H9 (cell line): ENCODE data around the gene TENM4. TPM values are rescaled to one million over a fixed set of nuclear protein-coding genes. Genes with fewer than 3 reads are reported as not detected.

ENCODE experiments used
- DNase-seq: peaks from one replicate; pipeline ENCODE4 v3.0.0-alpha.2; 2017
- H2AFZ ChIP-seq: one replicate; pipeline ENCODE4 v1.6.1; 2013; ENCODE audit warnings: mild to moderate bottlenecking, low read length, control low read depth, moderate library complexity
- H2AK5ac ChIP-seq: 2 replicates; pipeline ENCODE4 v1.6.1; 2013; ENCODE audit warnings: low read length, control low read depth, mixed read lengths; ENCODE audit not compliant: insufficient read length
- H2BK120ac ChIP-seq: one replicate; pipeline ENCODE4 v1.6.1; 2013; ENCODE audit warnings: low read depth, mild to moderate bottlenecking, low read length, control low read depth, inconsistent platforms; ENCODE audit not compliant: poor library complexity, severe bottlenecking
- H2BK12ac ChIP-seq: 2 replicates; pipeline ENCODE4 v1.6.1; 2013; ENCODE audit warnings: low read length, control low read depth, mixed read lengths, low read depth; ENCODE audit not compliant: insufficient read length
- H2BK15ac ChIP-seq: 2 replicates; pipeline ENCODE4 v1.6.1; 2013; ENCODE audit warnings: low read depth, low read length, control low read depth
- H2BK20ac ChIP-seq: one replicate; pipeline ENCODE4 v1.6.1; 2013; ENCODE audit warnings: low read depth, mild to moderate bottlenecking, low read length, control low read depth, inconsistent platforms; ENCODE audit not compliant: poor library complexity, severe bottlenecking
- H2BK5ac ChIP-seq: 2 replicates; pipeline ENCODE4 v1.6.1; 2013; ENCODE audit warnings: low read length, control low read depth, mixed read lengths; ENCODE audit not compliant: insufficient read length
- H3K14ac ChIP-seq: 2 replicates; pipeline ENCODE4 v1.6.1; 2013; ENCODE audit warnings: low read length, control low read depth; ENCODE audit not compliant: insufficient read depth
- H3K18ac ChIP-seq: 2 replicates; pipeline ENCODE4 v1.6.1; 2013; ENCODE audit warnings: low read depth, mild to moderate bottlenecking, mixed read lengths, low read length, control low read depth; ENCODE audit not compliant: insufficient read length
- H3K23ac ChIP-seq: 2 replicates; pipeline ENCODE4 v1.6.1; 2013; ENCODE audit warnings: low read length, control low read depth, mixed read lengths, low read depth; ENCODE audit not compliant: insufficient read length
- H3K23me2 ChIP-seq: 2 replicates; pipeline ENCODE4 v1.6.1; 2013; ENCODE audit warnings: low read depth, mild to moderate bottlenecking, mixed read lengths, low read length, control low read depth; ENCODE audit not compliant: insufficient read length, poor library complexity, severe bottlenecking
- H3K27ac ChIP-seq: 2 replicates; pipeline ENCODE4 v1.5.1; 2013; ENCODE audit warnings: low read length, control low read depth, mixed read lengths, low read depth; ENCODE audit not compliant: insufficient read length
- H3K27me3 ChIP-seq: 2 replicates; pipeline ENCODE4 v1.6.1; 2013; ENCODE audit warnings: low read length, control low read depth, inconsistent platforms; ENCODE audit not compliant: insufficient read depth
- H3K4ac ChIP-seq: 2 replicates; pipeline ENCODE4 v1.6.1; 2013; ENCODE audit warnings: low read depth, mild to moderate bottlenecking, control low read depth, inconsistent platforms, low read length, moderate library complexity
- H3K4me1 ChIP-seq: 2 replicates; pipeline ENCODE4 v1.6.1; 2013; ENCODE audit warnings: low read length, control low read depth, inconsistent platforms; ENCODE audit not compliant: insufficient read depth
- H3K4me2 ChIP-seq: 2 replicates; pipeline ENCODE4 v1.6.1; 2013; ENCODE audit warnings: low read length, control low read depth, mixed read lengths; ENCODE audit not compliant: insufficient read length, insufficient read depth
- H3K56ac ChIP-seq: 2 replicates; pipeline ENCODE4 v1.6.1; 2013; ENCODE audit warnings: low read depth, mild to moderate bottlenecking, mixed read lengths, low read length, control low read depth; ENCODE audit not compliant: insufficient read length
- H3K79me1 ChIP-seq: 2 replicates; pipeline ENCODE4 v1.6.1; 2013; ENCODE audit warnings: low read depth, mild to moderate bottlenecking, moderate library complexity, low read length, control low read depth, inconsistent platforms; ENCODE audit not compliant: insufficient read depth, poor library complexity, severe bottlenecking
- H3K79me2 ChIP-seq: 2 replicates; pipeline ENCODE4 v1.6.1; 2013; ENCODE audit warnings: low read length, control low read depth, inconsistent platforms; ENCODE audit not compliant: insufficient read depth
- H3K9ac ChIP-seq: 2 replicates; pipeline ENCODE4 v1.6.1; 2013; ENCODE audit warnings: low read length, control low read depth, mixed read lengths; ENCODE audit not compliant: insufficient read length; ENCODE audit errors: extremely low read depth
- H3K9me3 ChIP-seq: one replicate; pipeline ENCODE4 v1.6.1; 2013; ENCODE audit warnings: low read depth, low read length, inconsistent platforms; ENCODE audit not compliant: control insufficient read depth
- H3T11ph ChIP-seq: one replicate; pipeline ENCODE4 v1.6.1; 2013; ENCODE audit warnings: mild to moderate bottlenecking, low read length, control low read depth, inconsistent platforms
- H4K20me1 ChIP-seq: one replicate; pipeline ENCODE4 v1.6.1; 2013; ENCODE audit not compliant: control insufficient read depth, insufficient read length, insufficient read depth
- H4K5ac ChIP-seq: 2 replicates; pipeline ENCODE4 v1.6.1; 2013; ENCODE audit warnings: low read depth, mild to moderate bottlenecking, mixed read lengths, low read length, control low read depth; ENCODE audit not compliant: insufficient read length
- H4K8ac ChIP-seq: replicated peaks from 2 replicates; pipeline ENCODE4 v1.6.1; 2013; ENCODE audit warnings: low read length, control low read depth, mixed read lengths, low read depth; ENCODE audit not compliant: insufficient read length
- H4K91ac ChIP-seq: 2 replicates; pipeline ENCODE4 v1.6.1; 2013; ENCODE audit warnings: low read depth, mild to moderate bottlenecking, moderate library complexity, mixed read lengths, low read length, control low read depth; ENCODE audit not compliant: insufficient read length
- H3K27ac Mint-ChIP-seq, 3 experiments: 2 replicates in 2 of 3; 3 replicates in 1 of 3; pipeline ENCODE4 v1.8.0; 2020 to 2021; ENCODE audit warnings: mixed read lengths in 3 of 3, mild to moderate bottlenecking in 1 of 3, moderate library complexity in 1 of 3
- H3K27me3 Mint-ChIP-seq: 2 replicates; pipeline ENCODE4 v1.8.0; 2021; ENCODE audit warnings: low read depth, mild to moderate bottlenecking, moderate library complexity, mixed read lengths
- H3K36me3 Mint-ChIP-seq, 3 experiments: 2 replicates in 2 of 3; 3 replicates in 1 of 3; pipeline ENCODE4 v1.8.0; 2020 to 2021; ENCODE audit warnings: low read depth in 3 of 3, mixed read lengths in 3 of 3; ENCODE audit not compliant: insufficient read depth in 1 of 3
- H3K4me1 Mint-ChIP-seq, 2 experiments: 2 replicates each; pipeline ENCODE4 v1.8.0; 2020; ENCODE audit warnings: mixed read lengths in 2 of 2
- H3K4me3 Mint-ChIP-seq, 2 experiments: 2 replicates in 1 of 2; 3 replicates in 1 of 2; pipeline ENCODE4 v1.8.0; 2020 to 2021; ENCODE audit warnings: mild to moderate bottlenecking in 2 of 2, mixed read lengths in 2 of 2, moderate library complexity in 1 of 2
- H3K9me3 Mint-ChIP-seq, 2 experiments: 2 replicates in 1 of 2; 3 replicates in 1 of 2; pipeline ENCODE4 v1.8.0; 2020; ENCODE audit warnings: mild to moderate bottlenecking in 2 of 2, mixed read lengths in 2 of 2, moderate library complexity in 1 of 2
- WGBS: extraction: QIAGEN DNeasy Blood & Tissue Kit; methylation state at CpG from one replicate; pipeline ENCODE4 v1.1.7; 2013; ENCODE audit warnings: missing lambda C conversion rate, low lambda C conversion rate, mixed read lengths; ENCODE audit not compliant: insufficient read length; ENCODE audit errors: extremely low coverage; 5-methylcytosine and 5-hydroxymethylcytosine counted together
- total RNA-seq: library from RNA; stranded (reverse); gene quantifications from 2 replicates; pipeline ENCODE4 v1.2.1, GENCODE V29; 2021
- TF ChIP-seq, protein P1 (sequence below): fragments of 200-600 bp; sonication (generic); conservative IDR thresholded peaks from 3 replicates; pipeline ENCODE4 v1.8.0; 2021; ENCODE audit warnings: antibody characterized with exemption, mild to moderate bottlenecking

Gene TENM4
- total RNA-seq, 1 experiment from 2014 or later = 4.6 TPM

DNA sequence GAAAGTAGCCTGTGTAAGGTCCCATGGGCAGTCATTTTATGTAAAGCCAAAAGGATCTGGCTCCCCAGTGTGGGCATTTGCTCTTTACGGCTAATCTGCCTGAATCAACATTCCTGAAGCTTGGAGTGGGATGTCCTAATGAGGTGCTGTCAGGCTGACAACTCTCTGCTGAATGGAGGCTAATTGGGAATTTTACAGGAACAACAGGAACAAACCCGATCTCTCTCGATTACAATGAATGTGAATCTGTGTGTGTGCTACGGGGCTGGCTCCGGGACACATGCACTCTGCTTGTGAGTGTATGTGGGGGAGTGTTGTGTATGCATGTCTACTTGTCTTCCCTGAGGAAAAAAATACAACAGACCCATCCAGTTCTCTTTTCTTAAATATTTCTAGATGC is 415.2 kb downstream of the TENM4 start:
- no peak overlapping the region for H2BK15ac ChIP-seq
- no peak overlapping the region for H3K4me2 ChIP-seq
- H4K8ac ChIP-seq = no peak overlapping the region
- H3T11ph ChIP-seq = no peak overlapping the region
- H3K4ac ChIP-seq = no peak overlapping the region
- H2BK20ac ChIP-seq = no peak overlapping the region
- H3K23ac ChIP-seq = no peak overlapping the region
- H4K91ac ChIP-seq = no peak overlapping the region
- DNase-seq = no peak
- H3K9me3 ChIP-seq = no peaks in the 10 kb centered on the region
- no peak overlapping the region for H2AK5ac ChIP-seq
- TF ChIP-seq, protein P1, sequence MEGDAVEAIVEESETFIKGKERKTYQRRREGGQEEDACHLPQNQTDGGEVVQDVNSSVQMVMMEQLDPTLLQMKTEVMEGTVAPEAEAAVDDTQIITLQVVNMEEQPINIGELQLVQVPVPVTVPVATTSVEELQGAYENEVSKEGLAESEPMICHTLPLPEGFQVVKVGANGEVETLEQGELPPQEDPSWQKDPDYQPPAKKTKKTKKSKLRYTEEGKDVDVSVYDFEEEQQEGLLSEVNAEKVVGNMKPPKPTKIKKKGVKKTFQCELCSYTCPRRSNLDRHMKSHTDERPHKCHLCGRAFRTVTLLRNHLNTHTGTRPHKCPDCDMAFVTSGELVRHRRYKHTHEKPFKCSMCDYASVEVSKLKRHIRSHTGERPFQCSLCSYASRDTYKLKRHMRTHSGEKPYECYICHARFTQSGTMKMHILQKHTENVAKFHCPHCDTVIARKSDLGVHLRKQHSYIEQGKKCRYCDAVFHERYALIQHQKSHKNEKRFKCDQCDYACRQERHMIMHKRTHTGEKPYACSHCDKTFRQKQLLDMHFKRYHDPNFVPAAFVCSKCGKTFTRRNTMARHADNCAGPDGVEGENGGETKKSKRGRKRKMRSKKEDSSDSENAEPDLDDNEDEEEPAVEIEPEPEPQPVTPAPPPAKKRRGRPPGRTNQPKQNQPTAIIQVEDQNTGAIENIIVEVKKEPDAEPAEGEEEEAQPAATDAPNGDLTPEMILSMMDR = no peak
- no peak overlapping the region for H3K56ac ChIP-seq
- no peak overlapping the region for H4K5ac ChIP-seq
- WGBS = no CpG with 5 or more reads among the region's 5 CpGs
- no peak overlapping the region for H2BK120ac ChIP-seq
- Mint-ChIP-seq H3K27me3 (peaks cover 34% of the 10 kb centered on the region), H3K27ac (peak overlapping the region in 2 of 3 experiments; percentile 2 to 76; a peak in 1 of 7 replicates), H3K9me3 (no peaks in the 10 kb centered on the region), H3K4me3 (no peak overlapping the region), H3K4me1 (peaks cover 23 to 24% of the 10 kb centered on the region in 2 experiments), H3K36me3 (no peaks in the 10 kb centered on the region)
- H3K4me1 ChIP-seq = no peaks in the 10 kb centered on the region; the same call in 1 of the 2 replicates
- no peak overlapping the region for H2BK12ac ChIP-seq
- H2BK5ac ChIP-seq = no peak overlapping the region
- no peak overlapping the region for H3K9ac ChIP-seq
- no peak overlapping the region; the same call in 1 of the 2 replicates for H3K14ac ChIP-seq
- H3K27me3 ChIP-seq = no peaks in the 10 kb centered on the region
- H3K18ac ChIP-seq = no peak overlapping the region
- H3K23me2 ChIP-seq = no peaks in the 10 kb centered on the region
- H2AFZ ChIP-seq = no peak overlapping the region
- H3K27ac ChIP-seq = no peak overlapping the region
- no peaks in the 10 kb centered on the region for H3K79me1 ChIP-seq
- no peaks in the 10 kb centered on the region for H4K20me1 ChIP-seq
- H3K79me2 ChIP-seq = no peaks in the 10 kb centered on the region
